ENCODE results near the gene PANK4.

Gene PANK4

GRCh38 chr1:2530513-2531361, 4.3 kb upstream of the PANK4 start:
- Histone ChIP-seq H3K4me1 (ENCODE audit: insufficient read depth, low read length) (peaks cover 8% of the 10 kb centered on the region; the same call in 1 of the 2 replicates), H3K9me3 (ENCODE audit: insufficient read depth, low read depth, low read length) (no peaks in the 10 kb centered on the region), H3K36me3 (ENCODE audit: insufficient read depth, low read depth, low read length) (no peaks in the 10 kb centered on the region), H3K4me3 (ENCODE audit: low read length) (no peak overlapping the region), H3K9ac (ENCODE audit: low read depth, low read length) (no peak overlapping the region), H3K27me3 (ENCODE audit: insufficient read depth, low read length) (peaks cover 88% of the 10 kb centered on the region), H3K27ac (ENCODE audit: low read length) (no peak overlapping the region)

GRCh38 chr1:2529784-2530512, 3.6 kb upstream of the PANK4 start, which contains the start of gene HES5:
Gene HES5, minus strand, starts transcription at chr1:2530263. Its CDS starts 99 bp downstream, at chr1:2530164.
- no peak within 1 kb of the TSS for H3K27ac ChIP-seq (ENCODE audit: low read length)

DNA sequence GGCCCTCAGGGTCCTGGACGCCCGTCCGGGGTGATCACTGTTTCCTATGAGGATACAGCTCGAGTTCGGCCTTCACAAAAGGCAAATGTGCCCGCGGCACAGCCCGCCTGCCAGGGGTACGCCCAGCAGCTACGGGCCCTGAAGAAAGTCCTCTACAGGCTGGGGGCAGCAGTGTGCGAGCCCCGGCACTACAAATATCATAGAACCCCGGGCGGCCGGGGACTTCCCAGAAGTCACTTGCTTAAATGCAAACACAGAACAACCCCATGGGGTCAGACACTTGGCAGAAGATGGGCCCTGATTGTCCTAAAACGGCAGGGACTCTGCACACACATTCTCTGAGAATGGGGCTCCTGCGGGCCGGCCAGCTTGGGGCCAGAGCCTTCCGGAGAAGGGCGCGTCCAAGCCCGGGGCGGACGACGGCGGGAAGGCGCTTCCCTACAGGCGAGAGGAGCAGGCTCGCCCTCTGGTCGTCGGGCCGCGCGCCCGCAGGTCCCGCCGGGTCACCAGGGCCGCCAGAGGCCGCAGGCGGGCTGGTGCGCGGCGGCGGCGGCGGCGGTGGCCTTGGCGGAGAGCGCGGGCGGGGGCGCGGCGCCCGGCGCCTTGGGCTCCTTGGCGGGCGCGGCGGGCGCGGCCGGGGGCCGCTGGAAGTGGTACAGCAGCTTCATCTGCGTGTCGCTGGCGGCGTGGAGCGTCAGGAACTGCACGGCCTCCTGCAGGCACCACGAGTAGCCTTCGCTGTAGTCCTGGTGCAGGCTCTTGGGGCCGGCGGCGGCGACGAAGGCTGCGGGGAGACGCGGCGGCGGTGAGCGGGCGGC, 2.8 kb upstream of the PANK4 start:
- Histone ChIP-seq H3K4me3 (ENCODE audit: low read length) (peak overlapping the region; percentile 39; the same call in 1 of the 2 replicates), H3K27me3 (ENCODE audit: insufficient read depth, low read length) (peaks cover 73% of the 10 kb centered on the region), H3K4me1 (ENCODE audit: insufficient read depth, low read length) (peaks cover 8% of the 10 kb centered on the region; the same call in 1 of the 2 replicates), H3K27ac (ENCODE audit: low read length) (no peak overlapping the region), H3K36me3 (ENCODE audit: insufficient read depth, low read depth, low read length) (no peaks in the 10 kb centered on the region), H3K9ac (ENCODE audit: low read depth, low read length) (no peak overlapping the region), H3K9me3 (ENCODE audit: insufficient read depth, low read depth, low read length) (no peaks in the 10 kb centered on the region)

More at GRCh38 chr1:2529784-2530512, 3.6 kb upstream of the PANK4 start, which contains the start of gene HES5:
- Histone ChIP-seq H3K4me3 (ENCODE audit: low read length) (peak within 1 kb of the TSS; percentile 49; the same call in 1 of the 2 replicates), H3K27me3 (ENCODE audit: insufficient read depth, low read length) (peaks cover 80% of the 10 kb centered on the region), H3K4me1 (ENCODE audit: insufficient read depth, low read length) (peaks cover 8% of the 10 kb centered on the region; the same call in 1 of the 2 replicates), H3K9me3 (ENCODE audit: insufficient read depth, low read depth, low read length) (no peaks in the 10 kb centered on the region), H3K36me3 (ENCODE audit: insufficient read depth, low read depth, low read length) (no peaks in the 10 kb centered on the region), H3K9ac (ENCODE audit: low read depth, low read length) (no peak within 1 kb of the TSS)

DNA sequence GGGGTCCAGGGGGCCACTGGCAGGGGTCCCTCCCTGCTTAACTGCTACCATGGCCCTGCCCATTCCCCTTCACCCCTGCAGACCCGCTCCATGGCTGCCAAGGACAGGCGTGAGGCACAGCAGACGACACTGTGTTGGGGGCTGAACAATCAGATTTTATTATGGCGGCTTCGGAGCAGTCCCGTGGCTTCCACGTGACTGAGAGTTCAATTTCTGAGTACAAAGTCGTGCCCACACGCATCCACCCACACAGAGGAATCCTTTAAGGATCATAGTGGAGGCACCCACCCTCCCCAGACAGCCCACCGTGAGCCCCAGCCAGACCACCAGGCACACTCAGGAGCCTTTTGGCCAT, 2.2 kb upstream of the PANK4 start:
- Histone ChIP-seq H3K27ac (ENCODE audit: low read length) (no peak overlapping the region), H3K36me3 (ENCODE audit: insufficient read depth, low read depth, low read length) (no peaks in the 10 kb centered on the region), H3K4me1 (ENCODE audit: insufficient read depth, low read length) (peaks cover 11% of the 10 kb centered on the region; the same call in 1 of the 2 replicates), H3K4me3 (ENCODE audit: low read length) (peak overlapping the region; percentile 39; the same call in 1 of the 2 replicates), H3K9me3 (ENCODE audit: insufficient read depth, low read depth, low read length) (no peaks in the 10 kb centered on the region), H3K9ac (ENCODE audit: low read depth, low read length) (no peak overlapping the region), H3K27me3 (ENCODE audit: insufficient read depth, low read length) (peaks cover 67% of the 10 kb centered on the region)

DNA sequence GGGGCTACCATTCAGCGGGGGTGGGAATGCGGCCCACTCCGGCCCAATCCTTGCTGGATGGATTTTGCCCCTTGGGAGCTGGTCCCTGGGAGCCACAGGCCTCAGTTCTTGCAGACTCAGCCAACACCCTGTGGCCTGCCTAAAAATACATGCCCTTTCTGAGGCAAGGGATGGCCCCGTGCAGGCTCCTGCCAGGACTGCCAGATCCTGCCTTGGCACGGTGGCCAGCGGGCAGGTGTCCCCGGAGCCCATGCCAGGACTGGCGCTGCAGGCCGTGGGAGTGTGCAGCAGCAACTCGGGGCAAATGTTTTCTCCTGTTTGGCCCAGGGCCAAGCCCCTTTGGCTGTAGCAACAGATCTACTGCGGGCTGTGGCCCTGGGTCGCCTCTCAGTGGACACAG, 1.6 kb upstream of the PANK4 start:
- no peaks in the 10 kb centered on the region for H3K9me3 ChIP-seq (ENCODE audit: insufficient read depth, low read depth, low read length)
- H3K27me3 ChIP-seq (ENCODE audit: insufficient read depth, low read length): peaks cover 61% of the 10 kb centered on the region
- H3K36me3 ChIP-seq (ENCODE audit: insufficient read depth, low read depth, low read length): peaks cover 1% of the 10 kb centered on the region; the same call in 1 of the 2 replicates
- H3K4me3 ChIP-seq (ENCODE audit: low read length): no peak overlapping the region
- H3K9ac ChIP-seq (ENCODE audit: low read depth, low read length): no peak overlapping the region
- H3K4me1 ChIP-seq (ENCODE audit: insufficient read depth, low read length): peaks cover 11% of the 10 kb centered on the region; the same call in 1 of the 2 replicates
- no peak overlapping the region for H3K27ac ChIP-seq (ENCODE audit: low read length)

GRCh38 chr1:2527556-2527860, 1.1 kb upstream of the PANK4 start:
- H3K9me3 ChIP-seq (ENCODE audit: insufficient read depth, low read depth, low read length): no peaks in the 10 kb centered on the region
- peaks cover 56% of the 10 kb centered on the region for H3K27me3 ChIP-seq (ENCODE audit: insufficient read depth, low read length)
- peaks cover 11% of the 10 kb centered on the region; the same call in 1 of the 2 replicates for H3K4me1 ChIP-seq (ENCODE audit: insufficient read depth, low read length)
- no peak overlapping the region for H3K27ac ChIP-seq (ENCODE audit: low read length)
- peaks cover 6% of the 10 kb centered on the region; the same call in 1 of the 2 replicates for H3K36me3 ChIP-seq (ENCODE audit: insufficient read depth, low read depth, low read length)
- H3K9ac ChIP-seq (ENCODE audit: low read depth, low read length): no peak overlapping the region
- H3K4me3 ChIP-seq (ENCODE audit: low read length): no peak overlapping the region

GRCh38 chr1:2526824-2527555, 594 bp upstream of the PANK4 start:
- no peak overlapping the region for H3K27ac ChIP-seq (ENCODE audit: low read length)
- no peaks in the 10 kb centered on the region for H3K9me3 ChIP-seq (ENCODE audit: insufficient read depth, low read depth, low read length)
- peaks cover 51% of the 10 kb centered on the region for H3K27me3 ChIP-seq (ENCODE audit: insufficient read depth, low read length)
- peaks cover 7% of the 10 kb centered on the region; the same call in 1 of the 2 replicates for H3K36me3 ChIP-seq (ENCODE audit: insufficient read depth, low read depth, low read length)
- H3K4me1 ChIP-seq (ENCODE audit: insufficient read depth, low read length): peaks cover 11% of the 10 kb centered on the region; the same call in 1 of the 2 replicates
- no peak overlapping the region for H3K9ac ChIP-seq (ENCODE audit: low read depth, low read length)
- peak overlapping the region; percentile 48 for H3K4me3 ChIP-seq (ENCODE audit: low read length)

DNA sequence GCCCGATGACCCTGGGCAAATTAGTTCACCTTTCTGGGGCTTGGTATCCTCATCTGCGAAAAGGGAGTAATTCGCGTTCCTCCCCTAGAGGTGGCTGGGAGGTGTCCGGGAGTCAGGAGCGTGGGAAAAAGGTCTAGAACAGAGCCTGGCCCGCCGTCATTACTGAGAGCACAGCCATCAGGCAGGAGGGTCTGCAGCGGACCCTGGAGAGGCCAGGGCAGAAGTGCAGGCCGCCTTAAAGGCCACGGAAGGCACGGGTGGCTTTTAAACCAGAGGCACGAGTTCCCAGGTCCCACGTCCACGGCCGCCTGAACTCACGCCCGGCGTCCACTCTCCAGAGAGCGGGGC, 850 bp downstream of the PANK4 start:
- H3K27me3 ChIP-seq (ENCODE audit: insufficient read depth, low read length): peaks cover 36% of the 10 kb centered on the region
- no peaks in the 10 kb centered on the region for H3K9me3 ChIP-seq (ENCODE audit: insufficient read depth, low read depth, low read length)
- H3K4me3 ChIP-seq (ENCODE audit: low read length): peak overlapping the region; percentile 92
- no peak overlapping the region for H3K27ac ChIP-seq (ENCODE audit: low read length)
- peaks cover 11% of the 10 kb centered on the region; the same call in 1 of the 2 replicates for H3K4me1 ChIP-seq (ENCODE audit: insufficient read depth, low read length)
- peak overlapping the region; percentile 83; the same call in 1 of the 2 replicates for H3K9ac ChIP-seq (ENCODE audit: low read depth, low read length)
- H3K36me3 ChIP-seq (ENCODE audit: insufficient read depth, low read depth, low read length): peaks cover 18% of the 10 kb centered on the region

DNA sequence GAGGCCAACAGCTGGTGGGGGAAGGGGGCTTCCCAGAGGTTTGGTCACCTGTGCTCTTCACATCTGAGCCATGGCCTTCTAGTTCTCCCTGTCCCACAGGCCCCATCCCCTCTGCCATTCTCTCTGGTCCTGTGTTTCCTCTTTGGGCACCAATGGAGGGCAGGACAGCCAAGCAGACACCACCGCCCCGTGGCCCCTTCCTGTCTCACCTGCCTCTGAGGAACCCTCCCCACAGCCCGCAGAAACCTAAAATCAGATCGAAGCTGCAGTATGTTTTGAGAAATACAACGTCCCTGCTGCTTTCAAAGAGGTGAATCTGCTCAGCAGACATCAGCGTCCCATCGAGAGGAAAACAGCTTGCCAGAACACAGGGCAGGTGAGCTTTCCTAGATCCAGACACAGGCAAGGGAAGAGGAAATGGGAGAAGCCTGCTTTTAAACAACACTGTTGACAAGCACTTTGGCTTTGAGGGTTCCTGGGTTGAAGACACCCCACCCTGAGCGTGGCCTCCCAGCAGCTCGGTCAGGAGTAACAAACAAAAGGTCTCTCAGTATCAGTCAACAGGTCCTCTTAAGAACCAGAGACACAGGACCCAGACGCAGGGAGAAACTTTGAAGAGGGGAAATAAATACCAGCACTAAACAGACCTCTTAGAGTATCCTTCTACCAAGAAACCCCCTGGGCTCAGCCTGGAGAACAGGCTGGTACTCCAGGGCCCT, 2.3 kb downstream of the PANK4 start:
- Histone ChIP-seq H3K9me3 (ENCODE audit: insufficient read depth, low read depth, low read length) (no peaks in the 10 kb centered on the region), H3K27me3 (ENCODE audit: insufficient read depth, low read length) (peaks cover 25% of the 10 kb centered on the region), H3K27ac (ENCODE audit: low read length) (no peak overlapping the region), H3K36me3 (ENCODE audit: insufficient read depth, low read depth, low read length) (peaks cover 32% of the 10 kb centered on the region), H3K4me3 (ENCODE audit: low read length) (no peak overlapping the region), H3K4me1 (ENCODE audit: insufficient read depth, low read length) (peaks cover 11% of the 10 kb centered on the region; the same call in 1 of the 2 replicates), H3K9ac (ENCODE audit: low read depth, low read length) (no peak overlapping the region)

- Histone ChIP-seq H3K27me3 (ENCODE audit: insufficient read depth, low read length) (peaks cover 18% of the 10 kb centered on the region), H3K9me3 (ENCODE audit: insufficient read depth, low read depth, low read length) (no peaks in the 10 kb centered on the region), H3K9ac (ENCODE audit: low read depth, low read length) (no peak overlapping the region), H3K4me3 (ENCODE audit: low read length) (no peak overlapping the region), H3K27ac (ENCODE audit: low read length) (no peak overlapping the region), H3K4me1 (ENCODE audit: insufficient read depth, low read length) (peaks cover 7% of the 10 kb centered on the region; the same call in 1 of the 2 replicates), H3K36me3 (ENCODE audit: insufficient read depth, low read depth, low read length) (peaks cover 39% of the 10 kb centered on the region)
These were observed 3.1 kb downstream of the PANK4 start for GRCh38 chr1:2523191-2523890.

All from iPS-20b (cell line).